A549 (cell line): ENCODE measurements around the gene PEX26.

Source experiments
- EP300 ChIP-seq, 2 experiments: fragments of >200 bp; sonication (Bioruptor Twin); formaldehyde crosslinking; IDR thresholded peaks; 2 replicates in 1 of 2; 3 replicates in 1 of 2; pipeline ENCODE4 v1.6.1; 2016 to 2017
- FOSL2 ChIP-seq, 2 experiments: fragments of 450-650 bp in 1 of 2; fragments of >200 bp in 1 of 2; sonication (Bioruptor Twin) in 1 of 2; formaldehyde crosslinking; IDR thresholded peaks; 2 replicates each; pipeline versions ENCODE4 v1.5.0 to v1.6.1; 2016 to 2020; ENCODE audit warnings: mild to moderate bottlenecking in 1 of 2, moderate library complexity in 1 of 2
- JUN ChIP-seq, 2 experiments: fragments of >200 bp; sonication (Bioruptor Twin); formaldehyde crosslinking; IDR thresholded peaks; 2 replicates in 1 of 2; 3 replicates in 1 of 2; pipeline ENCODE4 v1.6.1; 2016 to 2017
- MAFK ChIP-seq: fragments of 450-650 bp; IDR thresholded peaks from 2 replicates; pipeline ENCODE4 v1.6.1; 2014; ENCODE audit not compliant: partially characterized antibody
- NR3C1 ChIP-seq: fragments of >200 bp; sonication (Bioruptor Twin); formaldehyde crosslinking; IDR thresholded peaks from 3 replicates; pipeline ENCODE4 v1.6.1; 2017
- RAD21 ChIP-seq, 2 experiments: fragments of >200 bp in 1 of 2; sonication (Bioruptor Twin) in 1 of 2; formaldehyde crosslinking in 1 of 2; IDR thresholded peaks in 1 of 2; conservative IDR thresholded peaks in 1 of 2; 2 replicates in 1 of 2; 3 replicates in 1 of 2; pipeline ENCODE4 v1.6.1; 2012 to 2018; ENCODE audit warnings: inconsistent platforms in 1 of 2
- ZFP36 ChIP-seq: fragments of 450-650 bp; IDR thresholded peaks from 2 replicates; pipeline ENCODE4 v1.6.1; 2014; ENCODE audit warnings: borderline replicate concordance; ENCODE audit not compliant: partially characterized antibody

GRCh38 chr22:18116634-18117033, 38.8 kb downstream of the PEX26 start:
- no peak for TF ChIP-seq FOSL2 (IDR thresholded peaks at IDR 0.05)
- TF ChIP-seq FOSL2 (CRISPR knock-in tag; IDR thresholded peaks at IDR 0.05) = no peak
- TF ChIP-seq JUN (IDR thresholded peaks at IDR 0.05) = no peak
- TF ChIP-seq EP300 (IDR thresholded peaks at IDR 0.05) = no peak
- TF ChIP-seq RAD21 (conservative IDR thresholded peaks at IDR 0.05 in 1 of 2, IDR thresholded peaks at IDR 0.05 in 1 of 2) = no peak
- TF ChIP-seq NR3C1 = no peak
- TF ChIP-seq ZFP36 = no peak
- no peak for TF ChIP-seq MAFK
